Measurements from ENCODE around the gene SHC4.

DNA sequence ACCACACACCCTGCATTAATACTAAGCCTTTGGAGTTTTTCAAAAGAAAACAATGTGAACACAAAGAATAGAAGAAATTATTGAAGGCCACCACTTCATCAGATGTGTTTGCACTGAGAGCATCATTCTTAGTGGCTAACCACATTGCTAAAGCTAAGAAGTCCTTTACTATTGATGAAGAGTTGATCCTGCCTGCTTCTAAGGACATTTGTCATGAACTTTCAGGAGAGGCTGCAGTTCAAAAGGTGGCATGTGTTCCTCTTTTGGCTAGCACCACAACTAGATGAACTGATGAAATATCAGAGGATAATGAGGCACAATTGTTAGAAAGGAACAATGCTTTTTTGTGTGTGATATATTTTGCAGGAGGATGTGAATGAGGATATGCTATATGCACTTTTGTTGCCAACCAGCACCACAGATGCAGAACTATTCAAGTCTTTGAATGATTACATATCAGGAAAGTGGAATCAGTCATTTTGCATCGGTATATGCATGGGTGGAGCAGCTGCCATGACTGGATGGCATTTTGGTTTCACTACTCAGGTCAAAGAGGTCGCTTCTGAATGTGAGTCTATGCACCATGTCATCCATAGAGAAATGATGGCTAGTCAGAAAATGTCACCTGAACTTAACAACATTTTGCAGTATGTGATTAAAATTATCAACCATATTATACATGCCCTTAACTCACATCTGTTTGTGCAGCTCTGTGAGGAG, 88.3 kb downstream of the SHC4 start:
- TF ChIP-seq, protein P1, sequence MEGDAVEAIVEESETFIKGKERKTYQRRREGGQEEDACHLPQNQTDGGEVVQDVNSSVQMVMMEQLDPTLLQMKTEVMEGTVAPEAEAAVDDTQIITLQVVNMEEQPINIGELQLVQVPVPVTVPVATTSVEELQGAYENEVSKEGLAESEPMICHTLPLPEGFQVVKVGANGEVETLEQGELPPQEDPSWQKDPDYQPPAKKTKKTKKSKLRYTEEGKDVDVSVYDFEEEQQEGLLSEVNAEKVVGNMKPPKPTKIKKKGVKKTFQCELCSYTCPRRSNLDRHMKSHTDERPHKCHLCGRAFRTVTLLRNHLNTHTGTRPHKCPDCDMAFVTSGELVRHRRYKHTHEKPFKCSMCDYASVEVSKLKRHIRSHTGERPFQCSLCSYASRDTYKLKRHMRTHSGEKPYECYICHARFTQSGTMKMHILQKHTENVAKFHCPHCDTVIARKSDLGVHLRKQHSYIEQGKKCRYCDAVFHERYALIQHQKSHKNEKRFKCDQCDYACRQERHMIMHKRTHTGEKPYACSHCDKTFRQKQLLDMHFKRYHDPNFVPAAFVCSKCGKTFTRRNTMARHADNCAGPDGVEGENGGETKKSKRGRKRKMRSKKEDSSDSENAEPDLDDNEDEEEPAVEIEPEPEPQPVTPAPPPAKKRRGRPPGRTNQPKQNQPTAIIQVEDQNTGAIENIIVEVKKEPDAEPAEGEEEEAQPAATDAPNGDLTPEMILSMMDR (IDR thresholded peaks at IDR 0.05; ENCODE audit: poor library complexity, severe bottlenecking): no peak
- no peak for TF ChIP-seq MXI1 (conservative IDR thresholded peaks at IDR 0.05; ENCODE audit: poor library complexity, severe bottlenecking)
- TF ChIP-seq SMC3 (conservative IDR thresholded peaks at IDR 0.05; ENCODE audit: poor library complexity): no peak
- TF ChIP-seq POLR2AphosphoS5 (IDR thresholded peaks at IDR 0.05): no peak
- no peak for TF ChIP-seq EZH2 (IDR thresholded peaks at IDR 0.05; ENCODE audit: borderline replicate concordance, insufficient read depth, low read length, poor library complexity, severe bottlenecking)
- TF ChIP-seq TAF1 (IDR thresholded peaks at IDR 0.05; ENCODE audit: low read depth): no peak
- TF ChIP-seq REST (IDR thresholded peaks at IDR 0.05; ENCODE audit: borderline replicate concordance): no peak
- no peak for TF ChIP-seq RAD21 (conservative IDR thresholded peaks at IDR 0.05)
- no peak for TF ChIP-seq EP300 (conservative IDR thresholded peaks at IDR 0.05; ENCODE audit: poor library complexity, severe bottlenecking)
